ENCODE measurements around the gene CHI3L1. TPM values are rescaled to one million over a fixed set of nuclear protein-coding genes. Genes with fewer than 3 reads are reported as not detected.

Gene CHI3L1
- total and polyA plus RNA-seq, 8 donors: 1.7 to 12.1 (median 7.9) TPM

GRCh38 chr1:203158423-203158822 is 28.1 kb downstream of the CHI3L1 start:
- Histone ChIP-seq H3K27me3 (no peaks in the 10 kb centered on the region), H3K4me3 (no peak overlapping the region), H3K4me1 (no peaks in the 10 kb centered on the region), H3K27ac (no peak overlapping the region), H3K9me3 (no peaks in the 10 kb centered on the region), H3K36me3 (no peaks in the 10 kb centered on the region)
- ATAC-seq: no peak
- no peak for DNase-seq
- intact Hi-C loops (cut with DNase I): no loop called here
- FAIRE-seq: no peak
- TF ChIP-seq CTCF (IDR thresholded peaks at IDR 0.05): no peak
- WGBS, 2 donors: 86 to 89% methylated on average over 1 of the region's 1 CpG

GRCh38 chr1:203156280-203156679 is 30.2 kb downstream of the CHI3L1 start:
- H3K27me3 ChIP-seq: no peaks in the 10 kb centered on the region
- H3K4me1 ChIP-seq: no peaks in the 10 kb centered on the region
- H3K4me3 ChIP-seq: no peak overlapping the region
- FAIRE-seq: no peak
- no peaks in the 10 kb centered on the region for H3K36me3 ChIP-seq
- TF ChIP-seq CTCF (IDR thresholded peaks at IDR 0.05): no peak
- intact Hi-C loops (cut with DNase I): no loop called here
- H3K27ac ChIP-seq: no peak overlapping the region
- no peak for DNase-seq
- H3K9me3 ChIP-seq: no peaks in the 10 kb centered on the region
- no peak for ATAC-seq
- 58 to 64% methylated on average over 1 of the region's 1 CpG for WGBS, 2 donors

GRCh38 chr1:203153989-203154821 is 32.3 kb downstream of the CHI3L1 start:
- DNase-seq (no peak), FAIRE-seq (no peak), ATAC-seq (peak in 3 of 4 donors; percentile 32 to 55 (median 34))
- H3K4me3 ChIP-seq: no peak overlapping the region
- no peaks in the 10 kb centered on the region for H3K27me3 ChIP-seq
- intact Hi-C loops (cut with DNase I): no loop called here
- H3K9me3 ChIP-seq: no peaks in the 10 kb centered on the region
- TF ChIP-seq CTCF (IDR thresholded peaks at IDR 0.05): no peak
- 75 to 79% methylated on average over 13 of the region's 13 CpGs for WGBS, 2 donors
- H3K4me1 ChIP-seq: no peaks in the 10 kb centered on the region
- H3K27ac ChIP-seq: peak overlapping the region in 1 of 4 donors; percentile 41
- H3K36me3 ChIP-seq: no peaks in the 10 kb centered on the region

GRCh38 chr1:203153051-203153988 is 33.2 kb downstream of the CHI3L1 start:
- no peaks in the 10 kb centered on the region for H3K36me3 ChIP-seq
- FAIRE-seq (no peak), ATAC-seq (no peak), DNase-seq (no peak)
- peak overlapping the region in 2 of 4 donors; percentile 30 to 41 for H3K27ac ChIP-seq
- intact Hi-C loops (cut with DNase I): no loop called here
- no peak overlapping the region for H3K4me3 ChIP-seq
- TF ChIP-seq CTCF (IDR thresholded peaks at IDR 0.05): no peak
- no peaks in the 10 kb centered on the region for H3K27me3 ChIP-seq
- peaks cover 0 to 7% (median 0%) of the 10 kb centered on the region in 3 donors for H3K4me1 ChIP-seq
- no peaks in the 10 kb centered on the region for H3K9me3 ChIP-seq
- 71 to 72% methylated on average over 9 of the region's 9 CpGs for WGBS, 2 donors

Data from pancreas (tissue), 10 donors.